GM12891 (cell line): Measurements from ENCODE around the gene CD83.

Experiments used
- PAX5 ChIP-seq: IDR thresholded peaks from 2 replicates; pipeline ENCODE4 v1.6.1; 2011; ENCODE audit warnings: low read length, moderate library complexity, mild to moderate bottlenecking; ENCODE audit not compliant: insufficient read depth, severe bottlenecking
- POLR2A ChIP-seq: IDR thresholded peaks from 2 replicates; pipeline ENCODE4 v1.6.1; 2011; ENCODE audit warnings: low read depth, low read length, control low read depth
- TAF1 ChIP-seq: IDR thresholded peaks from 2 replicates; pipeline ENCODE4 v1.6.1; 2011; ENCODE audit warnings: low read depth, low read length, control low read depth

DNA sequence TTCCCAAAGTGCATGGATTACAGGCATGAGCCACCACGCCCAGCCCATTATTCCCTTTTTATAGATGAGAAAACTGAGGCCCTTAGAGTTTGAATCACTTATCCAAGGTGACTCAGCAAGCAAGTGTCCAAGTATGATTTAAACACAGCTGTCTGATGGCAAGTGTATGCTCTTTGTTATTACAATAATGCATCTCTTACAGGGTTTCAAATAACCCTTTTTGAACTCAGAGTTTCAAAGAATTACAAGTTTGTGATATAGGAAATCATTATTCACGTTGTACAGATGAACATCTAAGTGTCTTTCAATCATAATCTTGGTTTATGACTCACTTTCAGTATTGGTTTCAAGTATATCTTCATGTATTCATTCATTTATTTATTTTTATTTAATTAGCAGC lies 63.0 kb downstream of the CD83 start:
- TF ChIP-seq POLR2A (no peak), TAF1 (no peak), PAX5 (no peak)
